Fibroblast of lung (primary cell): ENCODE results near the gene MPZL3.

Experiments used
- EZH2 ChIP-seq: IDR thresholded peaks from 2 replicates; pipeline ENCODE4 v1.5.1; 2012; ENCODE audit warnings: low read length, control low read depth, mild to moderate bottlenecking; ENCODE audit errors: missing control alignments
- TF ChIP-seq, protein P1 (sequence below), 2 donors: IDR thresholded peaks in 1 of 2; conservative IDR thresholded peaks in 1 of 2; 1 replicate in 1 of 2; 2 replicates in 1 of 2; pipeline ENCODE4 v1.5.1; 2011 to 2012; ENCODE audit warnings: low read length in 2 of 2, control low read depth in 1 of 2, inconsistent platforms in 1 of 2, low read depth in 1 of 2, mild to moderate bottlenecking in 1 of 2

DNA sequence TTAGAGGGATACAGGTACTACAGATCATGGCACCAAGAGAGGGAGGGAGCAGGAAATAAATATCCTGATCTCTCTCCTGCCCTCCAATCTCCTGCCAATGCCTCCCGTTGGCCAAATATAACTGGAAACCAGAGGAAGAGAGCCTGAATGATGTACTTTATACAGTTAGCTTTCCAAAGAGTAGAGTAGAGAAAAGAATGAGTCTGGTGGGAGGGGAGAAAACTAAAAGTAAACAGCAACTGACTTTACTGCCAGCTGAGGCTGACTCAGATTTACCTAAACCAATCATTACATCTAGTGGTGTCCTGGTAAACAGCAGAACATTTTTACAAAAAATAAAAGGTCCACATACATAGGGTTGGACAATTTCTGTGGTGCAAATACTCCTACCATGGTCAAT is 5.1 kb downstream of the MPZL3 start:
- TF ChIP-seq, protein P1, sequence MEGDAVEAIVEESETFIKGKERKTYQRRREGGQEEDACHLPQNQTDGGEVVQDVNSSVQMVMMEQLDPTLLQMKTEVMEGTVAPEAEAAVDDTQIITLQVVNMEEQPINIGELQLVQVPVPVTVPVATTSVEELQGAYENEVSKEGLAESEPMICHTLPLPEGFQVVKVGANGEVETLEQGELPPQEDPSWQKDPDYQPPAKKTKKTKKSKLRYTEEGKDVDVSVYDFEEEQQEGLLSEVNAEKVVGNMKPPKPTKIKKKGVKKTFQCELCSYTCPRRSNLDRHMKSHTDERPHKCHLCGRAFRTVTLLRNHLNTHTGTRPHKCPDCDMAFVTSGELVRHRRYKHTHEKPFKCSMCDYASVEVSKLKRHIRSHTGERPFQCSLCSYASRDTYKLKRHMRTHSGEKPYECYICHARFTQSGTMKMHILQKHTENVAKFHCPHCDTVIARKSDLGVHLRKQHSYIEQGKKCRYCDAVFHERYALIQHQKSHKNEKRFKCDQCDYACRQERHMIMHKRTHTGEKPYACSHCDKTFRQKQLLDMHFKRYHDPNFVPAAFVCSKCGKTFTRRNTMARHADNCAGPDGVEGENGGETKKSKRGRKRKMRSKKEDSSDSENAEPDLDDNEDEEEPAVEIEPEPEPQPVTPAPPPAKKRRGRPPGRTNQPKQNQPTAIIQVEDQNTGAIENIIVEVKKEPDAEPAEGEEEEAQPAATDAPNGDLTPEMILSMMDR (conservative IDR thresholded peaks at IDR 0.05 in 1 of 2, IDR thresholded peaks at IDR 0.05 in 1 of 2; ENCODE audit: low read depth in 1 of 2, low read length in 2 of 2): no peak
- no peak for TF ChIP-seq EZH2
